ENCODE results near the gene ADAMTS9. TPM values are rescaled to one million over a fixed set of nuclear protein-coding genes. Genes with fewer than 3 reads are reported as not detected.
A peak's percentile ranks its signal among the peaks of the same experiment; 100 is the strongest.

Gene ADAMTS9
- polyA plus RNA-seq, 1 donor: 15.4 TPM

DNA sequence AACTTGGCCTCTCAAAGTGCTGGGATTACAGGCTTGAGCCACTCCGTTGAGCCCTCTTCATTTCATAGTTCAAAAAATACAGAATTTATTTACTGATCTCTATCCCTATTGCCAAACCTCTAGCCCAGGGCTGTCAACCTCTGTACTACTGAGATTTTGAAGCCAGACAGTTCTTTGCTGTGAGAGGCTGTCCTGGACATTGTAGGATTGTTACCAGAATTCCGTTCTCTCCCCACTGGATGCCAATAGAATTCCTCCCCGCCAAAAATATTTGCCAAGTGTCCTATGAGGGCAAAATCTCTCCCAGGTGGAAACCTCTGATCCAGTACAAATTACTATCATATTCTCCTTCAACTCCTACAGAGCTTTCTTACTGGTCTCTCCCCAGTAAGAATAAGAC lies 29.6 kb upstream of the ADAMTS9 start:
- Histone ChIP-seq H3K4me3 (ENCODE audit: low read length) (no peak overlapping the region), H3K27me3 (ENCODE audit: control insufficient read depth, insufficient read depth, low read length) (no peaks in the 10 kb centered on the region), H3K4me1 (ENCODE audit: control insufficient read depth, insufficient read depth, low read length) (no peaks in the 10 kb centered on the region), H3K27ac (ENCODE audit: low read length) (no peak overlapping the region), H3K9me3 (ENCODE audit: control insufficient read depth, low read depth, low read length) (no peaks in the 10 kb centered on the region), H3K36me3 (ENCODE audit: control insufficient read depth, insufficient read depth, low read length) (no peaks in the 10 kb centered on the region)
- no CpG with 5 or more reads among the region's 3 CpGs for WGBS (ENCODE audit: insufficient coverage, low lambda C conversion rate)
- DNase-seq: no peak

DNA sequence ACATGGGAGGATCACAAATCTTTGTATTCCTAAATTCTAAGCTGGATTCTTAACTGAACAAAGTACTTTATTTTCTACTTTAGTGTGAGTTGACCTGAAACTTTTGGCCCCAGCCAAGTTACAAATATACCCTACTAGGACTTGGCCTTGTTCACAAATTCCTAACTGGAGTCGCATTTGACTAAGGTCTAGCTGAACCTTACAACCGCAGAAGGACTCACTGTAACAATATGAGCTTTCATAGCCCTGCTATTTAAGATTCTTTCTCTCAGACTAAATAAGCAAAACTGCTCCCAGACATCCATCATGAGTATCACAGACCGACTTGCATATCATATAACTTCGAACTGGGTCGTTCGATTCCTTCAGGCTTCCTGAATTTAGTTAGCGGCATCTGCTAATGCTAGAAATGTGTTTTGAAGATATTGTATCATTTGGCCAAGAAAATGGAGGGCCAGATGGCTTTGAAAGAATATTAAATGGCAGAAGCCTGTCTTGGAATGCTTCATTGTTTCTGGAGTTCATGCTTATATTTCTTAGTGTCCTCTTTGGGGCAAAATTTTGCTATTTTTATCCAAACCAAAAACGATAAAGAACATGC lies 28.4 kb upstream of the ADAMTS9 start:
- H3K4me1 ChIP-seq (ENCODE audit: control insufficient read depth, insufficient read depth, low read length): no peaks in the 10 kb centered on the region
- H3K27ac ChIP-seq (ENCODE audit: low read length): no peak overlapping the region
- H3K9me3 ChIP-seq (ENCODE audit: control insufficient read depth, low read depth, low read length): no peaks in the 10 kb centered on the region
- WGBS (ENCODE audit: insufficient coverage, low lambda C conversion rate): 89% methylated on average over 3 of the region's 8 CpGs
- no peaks in the 10 kb centered on the region for H3K36me3 ChIP-seq (ENCODE audit: control insufficient read depth, insufficient read depth, low read length)
- DNase-seq: no peak
- no peaks in the 10 kb centered on the region for H3K27me3 ChIP-seq (ENCODE audit: control insufficient read depth, insufficient read depth, low read length)
- no peak overlapping the region for H3K4me3 ChIP-seq (ENCODE audit: low read length)

DNA sequence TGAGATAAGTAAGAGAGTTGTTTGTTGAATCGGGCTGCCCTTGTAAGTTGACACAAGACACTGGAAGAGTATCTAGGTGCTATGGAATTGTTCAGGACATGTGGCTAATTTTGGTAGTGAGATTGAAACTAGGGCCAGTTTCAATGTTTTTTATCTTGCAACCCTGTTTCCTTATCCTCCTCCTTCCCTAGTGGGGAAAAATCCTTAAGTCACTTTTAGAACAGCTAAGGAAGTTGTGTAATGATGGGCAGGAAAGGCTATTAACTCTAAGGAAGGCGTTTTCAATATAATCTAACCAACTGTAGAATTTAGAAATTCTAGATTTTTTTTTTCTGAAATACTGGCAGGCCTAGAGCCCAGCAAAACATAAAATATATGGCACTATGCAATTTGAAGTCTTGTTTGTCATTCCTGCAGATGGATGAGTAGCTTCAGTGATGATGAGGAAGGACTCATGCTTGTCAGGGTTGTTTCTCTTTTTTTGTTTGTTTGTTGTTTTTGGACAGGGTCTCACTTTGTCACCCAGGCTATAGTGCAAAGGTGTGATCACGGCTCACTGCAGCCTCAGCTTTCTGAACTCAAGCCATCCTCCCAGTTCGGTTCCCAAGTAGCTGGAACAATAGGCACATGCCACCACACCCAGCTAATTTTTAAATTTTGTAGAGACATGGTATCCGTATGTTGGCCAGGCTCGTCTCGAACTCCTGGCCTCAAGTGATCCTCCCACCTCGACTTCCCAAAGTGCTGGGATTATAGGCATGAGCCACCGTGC lies 27.6 kb upstream of the ADAMTS9 start:
- H3K9me3 ChIP-seq (ENCODE audit: control insufficient read depth, low read depth, low read length): no peaks in the 10 kb centered on the region
- H3K27me3 ChIP-seq (ENCODE audit: control insufficient read depth, insufficient read depth, low read length): no peaks in the 10 kb centered on the region
- no peaks in the 10 kb centered on the region for H3K4me1 ChIP-seq (ENCODE audit: control insufficient read depth, insufficient read depth, low read length)
- H3K36me3 ChIP-seq (ENCODE audit: control insufficient read depth, insufficient read depth, low read length): no peaks in the 10 kb centered on the region
- no peak overlapping the region for H3K4me3 ChIP-seq (ENCODE audit: low read length)
- 100% methylated on average over 2 of the region's 9 CpGs for WGBS (ENCODE audit: insufficient coverage, low lambda C conversion rate)
- no peak for DNase-seq
- no peak overlapping the region for H3K27ac ChIP-seq (ENCODE audit: low read length)

DNA sequence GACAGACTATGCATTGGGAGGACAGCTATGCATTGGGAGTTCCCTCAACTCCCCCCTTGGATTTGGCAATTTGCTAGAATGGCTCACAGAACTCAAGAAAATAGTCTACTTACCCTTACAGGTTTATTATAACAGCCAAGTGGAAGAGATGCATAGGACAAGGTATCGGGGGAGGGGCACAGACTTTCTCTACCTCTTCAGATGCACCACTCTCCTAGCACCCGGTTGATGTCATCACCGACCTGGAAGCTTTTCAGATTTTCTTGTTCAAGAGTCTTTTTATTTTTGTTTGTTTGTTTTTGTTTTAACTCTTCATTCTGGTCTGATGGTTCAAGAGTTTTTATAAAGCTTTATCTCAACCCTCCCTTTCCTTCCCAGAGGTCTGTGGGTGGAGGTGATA lies 20.7 kb upstream of the ADAMTS9 start:
- Histone ChIP-seq H3K4me3 (ENCODE audit: low read length) (no peak overlapping the region), H3K4me1 (ENCODE audit: control insufficient read depth, insufficient read depth, low read length) (no peaks in the 10 kb centered on the region), H3K27ac (ENCODE audit: low read length) (no peak overlapping the region), H3K36me3 (ENCODE audit: control insufficient read depth, insufficient read depth, low read length) (no peaks in the 10 kb centered on the region), H3K9me3 (ENCODE audit: control insufficient read depth, low read depth, low read length) (no peaks in the 10 kb centered on the region), H3K27me3 (ENCODE audit: control insufficient read depth, insufficient read depth, low read length) (no peaks in the 10 kb centered on the region)
- DNase-seq: no peak
- no CpG with 5 or more reads among the region's 3 CpGs for WGBS (ENCODE audit: insufficient coverage, low lambda C conversion rate)

DNA sequence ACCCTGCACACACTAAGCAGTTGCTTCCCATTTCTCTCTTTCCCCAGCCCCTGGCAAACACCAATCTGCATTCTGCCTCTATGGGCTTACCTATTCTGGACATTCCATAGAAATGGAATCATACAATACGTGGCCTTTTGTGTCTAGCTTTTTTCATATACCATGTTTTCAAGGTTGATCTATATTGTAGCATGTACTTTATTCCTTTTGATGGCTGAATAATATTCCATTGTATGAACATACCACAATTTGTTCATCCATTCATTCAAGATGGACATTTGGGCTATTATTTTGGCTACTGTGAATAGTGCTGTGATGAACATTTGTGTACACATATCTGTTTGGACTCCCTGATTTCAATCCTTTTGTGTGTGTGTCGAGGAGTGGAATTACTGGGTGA lies 18.1 kb upstream of the ADAMTS9 start:
- no peaks in the 10 kb centered on the region for H3K36me3 ChIP-seq (ENCODE audit: control insufficient read depth, insufficient read depth, low read length)
- no peaks in the 10 kb centered on the region for H3K9me3 ChIP-seq (ENCODE audit: control insufficient read depth, low read depth, low read length)
- no peaks in the 10 kb centered on the region for H3K4me1 ChIP-seq (ENCODE audit: control insufficient read depth, insufficient read depth, low read length)
- H3K27me3 ChIP-seq (ENCODE audit: control insufficient read depth, insufficient read depth, low read length): no peaks in the 10 kb centered on the region
- WGBS (ENCODE audit: insufficient coverage, low lambda C conversion rate): no CpG with 5 or more reads among the region's 2 CpGs
- no peak overlapping the region for H3K27ac ChIP-seq (ENCODE audit: low read length)
- no peak overlapping the region for H3K4me3 ChIP-seq (ENCODE audit: low read length)
- DNase-seq: no peak

DNA sequence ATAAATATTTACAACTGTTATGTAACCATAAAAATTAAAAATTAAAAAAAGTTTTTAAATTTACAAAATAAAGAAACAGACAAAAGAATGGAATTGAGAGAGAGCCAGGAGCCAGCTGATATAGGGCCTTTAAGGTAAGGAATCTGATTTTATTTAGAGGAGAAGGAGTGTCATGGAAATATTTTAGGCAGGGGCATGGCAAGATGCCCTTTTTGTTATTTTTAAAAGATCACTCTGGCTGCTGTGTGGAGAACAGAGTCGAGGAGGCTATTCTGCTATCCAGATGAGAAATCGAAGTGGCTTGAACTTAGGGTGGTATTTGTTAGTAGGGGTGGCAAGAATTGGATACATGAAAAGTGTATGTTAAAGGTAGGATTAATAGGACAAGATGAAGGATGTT lies 9.1 kb upstream of the ADAMTS9 start:
- DNase-seq: no peak
- Histone ChIP-seq H3K27ac (ENCODE audit: low read length) (no peak overlapping the region), H3K27me3 (ENCODE audit: control insufficient read depth, insufficient read depth, low read length) (no peaks in the 10 kb centered on the region), H3K36me3 (ENCODE audit: control insufficient read depth, insufficient read depth, low read length) (no peaks in the 10 kb centered on the region), H3K9me3 (ENCODE audit: control insufficient read depth, low read depth, low read length) (no peaks in the 10 kb centered on the region), H3K4me3 (ENCODE audit: low read length) (no peak overlapping the region), H3K4me1 (ENCODE audit: control insufficient read depth, insufficient read depth, low read length) (no peaks in the 10 kb centered on the region)
- no CpG with 5 or more reads among the region's 2 CpGs for WGBS (ENCODE audit: insufficient coverage, low lambda C conversion rate)

DNA sequence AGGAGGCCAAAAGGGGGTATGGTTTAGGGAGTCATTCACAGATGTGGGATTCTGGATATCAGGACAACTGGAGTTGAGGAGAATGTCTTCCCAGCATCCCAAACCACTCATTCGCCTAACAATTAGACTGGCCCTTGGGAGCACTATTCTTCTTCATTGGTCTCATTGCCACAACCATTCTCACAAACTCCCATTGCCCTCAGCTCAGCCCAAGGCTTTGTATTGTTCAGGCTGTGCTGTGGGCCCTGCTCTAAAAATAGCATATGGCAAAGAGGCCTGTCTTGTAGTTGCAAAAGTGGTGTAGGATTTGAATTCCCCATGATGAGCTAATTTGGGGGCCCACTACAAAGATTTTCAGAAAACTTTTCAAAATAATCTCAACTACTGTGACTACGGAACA lies 6.3 kb upstream of the ADAMTS9 start:
- Histone ChIP-seq H3K36me3 (ENCODE audit: control insufficient read depth, insufficient read depth, low read length) (no peaks in the 10 kb centered on the region), H3K9me3 (ENCODE audit: control insufficient read depth, low read depth, low read length) (no peaks in the 10 kb centered on the region), H3K27me3 (ENCODE audit: control insufficient read depth, insufficient read depth, low read length) (peaks cover 12% of the 10 kb centered on the region), H3K4me3 (ENCODE audit: low read length) (no peak overlapping the region), H3K27ac (ENCODE audit: low read length) (no peak overlapping the region), H3K4me1 (ENCODE audit: control insufficient read depth, insufficient read depth, low read length) (no peaks in the 10 kb centered on the region)
- no peak for DNase-seq
- WGBS (ENCODE audit: insufficient coverage, low lambda C conversion rate): no CpG with 5 or more reads among the region's 2 CpGs

DNA sequence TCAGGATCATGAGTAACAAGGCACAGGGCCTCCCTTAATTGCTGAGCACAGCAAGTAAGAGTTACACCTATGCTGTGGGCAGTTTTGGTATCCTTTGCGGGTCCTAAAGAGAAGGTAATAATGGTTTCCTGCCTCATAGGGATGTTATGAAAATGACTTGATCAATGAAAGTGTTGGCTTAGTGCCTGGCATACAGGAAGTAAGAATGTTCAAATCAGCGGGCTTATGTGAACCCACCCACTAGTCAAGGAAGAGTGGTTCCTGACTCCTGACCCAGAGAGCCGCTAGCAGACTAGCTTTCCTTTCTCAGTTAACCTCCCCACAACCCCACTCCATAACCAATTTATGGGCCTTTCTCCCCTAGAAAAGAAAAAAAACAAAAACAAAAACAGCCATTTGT lies 5.2 kb upstream of the ADAMTS9 start:
- Histone ChIP-seq H3K4me3 (ENCODE audit: low read length) (no peak overlapping the region), H3K4me1 (ENCODE audit: control insufficient read depth, insufficient read depth, low read length) (peaks cover 6% of the 10 kb centered on the region), H3K9me3 (ENCODE audit: control insufficient read depth, low read depth, low read length) (no peaks in the 10 kb centered on the region), H3K27ac (ENCODE audit: low read length) (no peak overlapping the region), H3K36me3 (ENCODE audit: control insufficient read depth, insufficient read depth, low read length) (no peaks in the 10 kb centered on the region), H3K27me3 (ENCODE audit: control insufficient read depth, insufficient read depth, low read length) (peaks cover 20% of the 10 kb centered on the region)
- no peak for DNase-seq
- WGBS (ENCODE audit: insufficient coverage, low lambda C conversion rate): 100% methylated on average over 1 of the region's 3 CpGs

DNA sequence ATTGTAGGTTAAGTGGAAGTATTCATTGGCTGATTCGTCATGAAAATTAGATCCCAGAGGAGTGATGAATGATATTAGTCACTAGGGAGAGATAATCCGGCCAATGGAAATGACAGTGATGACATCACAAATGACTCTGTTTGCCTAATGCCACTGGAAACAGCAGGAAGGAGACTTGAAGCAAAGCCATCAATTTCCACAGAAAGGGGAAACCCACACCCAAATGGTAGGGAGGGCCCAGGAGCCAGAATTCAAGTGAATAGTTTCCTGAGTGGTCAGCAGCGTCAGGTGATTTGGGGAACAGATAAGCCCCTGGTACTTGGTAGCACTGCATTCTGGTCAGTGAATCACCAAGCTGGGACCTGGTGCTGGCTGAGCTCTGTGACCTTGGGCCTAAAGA lies 3.3 kb upstream of the ADAMTS9 start:
- no CpG with 5 or more reads among the region's 3 CpGs for WGBS (ENCODE audit: insufficient coverage, low lambda C conversion rate)
- Histone ChIP-seq H3K4me1 (ENCODE audit: control insufficient read depth, insufficient read depth, low read length) (peaks cover 6% of the 10 kb centered on the region), H3K9me3 (ENCODE audit: control insufficient read depth, low read depth, low read length) (no peaks in the 10 kb centered on the region), H3K4me3 (ENCODE audit: low read length) (no peak overlapping the region), H3K27me3 (ENCODE audit: control insufficient read depth, insufficient read depth, low read length) (peaks cover 35% of the 10 kb centered on the region), H3K27ac (ENCODE audit: low read length) (no peak overlapping the region), H3K36me3 (ENCODE audit: control insufficient read depth, insufficient read depth, low read length) (no peaks in the 10 kb centered on the region)
- DNase-seq: no peak

DNA sequence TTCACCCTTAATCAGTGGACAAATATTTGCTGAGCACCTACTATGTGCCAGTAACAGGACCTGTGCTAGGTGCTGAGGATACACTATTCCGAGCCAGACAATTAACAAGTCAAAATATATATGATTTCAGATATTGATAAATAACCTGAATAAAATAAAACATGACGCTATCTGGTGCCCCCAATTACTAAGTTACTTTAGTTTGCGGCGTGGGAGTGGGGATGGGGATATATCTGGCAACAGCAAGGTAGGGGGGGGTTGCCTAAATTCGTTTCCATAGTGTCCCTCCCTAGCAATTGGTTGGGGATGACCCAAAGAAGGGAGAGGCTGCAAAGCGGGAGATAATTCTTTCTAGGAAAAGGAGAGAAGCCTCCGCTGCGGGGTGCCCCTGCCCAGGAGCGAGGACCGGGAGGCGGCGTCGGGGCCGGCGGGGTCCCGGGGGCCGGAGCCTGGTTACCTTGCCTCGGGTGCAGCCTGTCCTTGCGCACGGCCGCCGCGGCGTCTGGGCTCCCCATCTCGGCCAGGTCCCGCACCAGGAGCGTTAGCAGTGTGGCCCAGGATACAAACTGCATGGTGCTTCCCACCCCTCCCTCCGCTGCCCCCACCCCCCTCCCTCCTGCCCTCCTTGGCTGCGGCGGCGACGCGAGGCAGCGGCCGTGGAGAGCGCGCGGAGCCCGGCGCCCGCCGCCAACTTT lies 567 bp downstream of the ADAMTS9 start:
- H3K27ac ChIP-seq (ENCODE audit: low read length): peak overlapping the region; percentile 86
- peaks cover 63% of the 10 kb centered on the region for H3K27me3 ChIP-seq (ENCODE audit: control insufficient read depth, insufficient read depth, low read length)
- H3K4me3 ChIP-seq (ENCODE audit: low read length): peak overlapping the region; percentile 64
- peaks cover 6% of the 10 kb centered on the region for H3K4me1 ChIP-seq (ENCODE audit: control insufficient read depth, insufficient read depth, low read length)
- no peaks in the 10 kb centered on the region for H3K9me3 ChIP-seq (ENCODE audit: control insufficient read depth, low read depth, low read length)
- DNase-seq: no peak
- no peaks in the 10 kb centered on the region for H3K36me3 ChIP-seq (ENCODE audit: control insufficient read depth, insufficient read depth, low read length)
- no CpG with 5 or more reads among the region's 42 CpGs for WGBS (ENCODE audit: insufficient coverage, low lambda C conversion rate)
